ENCODE data around the gene SMG6. TPM values are rescaled to one million over a fixed set of nuclear protein-coding genes. Genes with fewer than 3 reads are reported as not detected.

SMG6 gene
- total RNA-seq, 1 donor from 2014 or later = 47.7 TPM

- no peak overlapping the region for H3K27ac Mint-ChIP-seq
- H3K9me3 Mint-ChIP-seq (ENCODE audit: low read depth) = no peaks in the 10 kb centered on the region
- H3K36me3 Mint-ChIP-seq (ENCODE audit: insufficient read depth) = peaks cover 26% of the 10 kb centered on the region
- H3K4me1 Mint-ChIP-seq (ENCODE audit: low read depth) = peaks cover 18% of the 10 kb centered on the region
- TF ChIP-seq CTCF (IDR thresholded peaks at IDR 0.05; ENCODE audit: unreplicated experiment) = no peak
- no peak overlapping the region for H3K4me3 Mint-ChIP-seq (ENCODE audit: low read depth)
- H3K27me3 Mint-ChIP-seq = no peaks in the 10 kb centered on the region
- DNase-seq (ENCODE audit: low spot score, unreplicated experiment) = no peak
Measured at GRCh38 chr17:2299756-2300155, 3.8 kb downstream of the SMG6 start.

GRCh38 chr17:2299136-2299535 lies 4.4 kb downstream of the SMG6 start:
- Mint-ChIP-seq H3K9me3 (ENCODE audit: low read depth) (no peaks in the 10 kb centered on the region), H3K27me3 (no peaks in the 10 kb centered on the region), H3K27ac (no peak overlapping the region), H3K4me1 (ENCODE audit: low read depth) (peaks cover 18% of the 10 kb centered on the region), H3K36me3 (ENCODE audit: insufficient read depth) (peaks cover 31% of the 10 kb centered on the region), H3K4me3 (ENCODE audit: low read depth) (no peak overlapping the region)
- no peak for TF ChIP-seq CTCF (IDR thresholded peaks at IDR 0.05; ENCODE audit: unreplicated experiment)
- DNase-seq (ENCODE audit: low spot score, unreplicated experiment) = no peak

GRCh38 chr17:2297023-2297422 lies 6.6 kb downstream of the SMG6 start:
- DNase-seq (ENCODE audit: low spot score, unreplicated experiment) = no peak
- H3K36me3 Mint-ChIP-seq (ENCODE audit: insufficient read depth) = peaks cover 39% of the 10 kb centered on the region

GRCh38 chr17:2295575-2295974 lies 8.0 kb downstream of the SMG6 start:
- no peaks in the 10 kb centered on the region for H3K9me3 Mint-ChIP-seq (ENCODE audit: low read depth)
- no peak for DNase-seq (ENCODE audit: low spot score, unreplicated experiment)
- no peaks in the 10 kb centered on the region for H3K27me3 Mint-ChIP-seq
- no peak for TF ChIP-seq CTCF (IDR thresholded peaks at IDR 0.05; ENCODE audit: unreplicated experiment)
- peaks cover 9% of the 10 kb centered on the region for H3K4me1 Mint-ChIP-seq (ENCODE audit: low read depth)
- H3K4me3 Mint-ChIP-seq (ENCODE audit: low read depth) = no peak overlapping the region
- H3K27ac Mint-ChIP-seq = peak overlapping the region; percentile 38
- peaks cover 47% of the 10 kb centered on the region for H3K36me3 Mint-ChIP-seq (ENCODE audit: insufficient read depth)

More at GRCh38 chr17:2297023-2297422, 6.6 kb downstream of the SMG6 start:
- H3K9me3 Mint-ChIP-seq (ENCODE audit: low read depth) = no peaks in the 10 kb centered on the region
- H3K4me1 Mint-ChIP-seq (ENCODE audit: low read depth) = peaks cover 13% of the 10 kb centered on the region
- H3K4me3 Mint-ChIP-seq (ENCODE audit: low read depth) = no peak overlapping the region
- H3K27ac Mint-ChIP-seq = no peak overlapping the region
- TF ChIP-seq CTCF (IDR thresholded peaks at IDR 0.05; ENCODE audit: unreplicated experiment) = no peak
- H3K27me3 Mint-ChIP-seq = no peaks in the 10 kb centered on the region

GRCh38 chr17:2292100-2292499 lies 11.5 kb downstream of the SMG6 start:
- peaks cover 9% of the 10 kb centered on the region for H3K4me1 Mint-ChIP-seq (ENCODE audit: low read depth)
- DNase-seq (ENCODE audit: low spot score, unreplicated experiment) = no peak
- no peaks in the 10 kb centered on the region for H3K27me3 Mint-ChIP-seq
- H3K36me3 Mint-ChIP-seq (ENCODE audit: insufficient read depth) = peaks cover 42% of the 10 kb centered on the region
- H3K4me3 Mint-ChIP-seq (ENCODE audit: low read depth) = no peak overlapping the region
- no peak overlapping the region for H3K27ac Mint-ChIP-seq
- no peak for TF ChIP-seq CTCF (IDR thresholded peaks at IDR 0.05; ENCODE audit: unreplicated experiment)
- H3K9me3 Mint-ChIP-seq (ENCODE audit: low read depth) = no peaks in the 10 kb centered on the region
